KBM-7 (cell line): Measurements from ENCODE around the gene SMIM10.
"Not testable (repeated sequence)": the region's sequence is repeated elsewhere in the genome, so short reads cannot be mapped to it uniquely, and the experiment has no call there.

Experiments
- DNase-seq: peaks from one replicate; pipeline ENCODE4 v3.0.0-alpha.2; 2015
- in situ Hi-C: fragments of 300-500 bp; cut with MboI; formaldehyde crosslinking; loops from 2 replicates; pipeline ENCODE4 v1.14.3; 2020; ENCODE audit warnings: low sequenced_read_pairs, low pct_unique_long_range_greater_than_20kb, mixed read lengths

Gene SMIM10

GRCh38 chrX:135009057-135009610, 18.3 kb downstream of the SMIM10 start:
- no peak for DNase-seq
- in situ Hi-C loops, result no loop called here

GRCh38 chrX:135009838-135010237, 19.0 kb downstream of the SMIM10 start:
- in situ Hi-C loops, result no loop called here
- no peak for DNase-seq

GRCh38 chrX:135010921-135011320, 20.1 kb downstream of the SMIM10 start:
- no peak for DNase-seq
- in situ Hi-C loops, result no loop called here

GRCh38 chrX:135015523-135016245, 24.9 kb downstream of the SMIM10 start:
- in situ Hi-C loops, result no loop called here
- DNase-seq, result no peak

DNA sequence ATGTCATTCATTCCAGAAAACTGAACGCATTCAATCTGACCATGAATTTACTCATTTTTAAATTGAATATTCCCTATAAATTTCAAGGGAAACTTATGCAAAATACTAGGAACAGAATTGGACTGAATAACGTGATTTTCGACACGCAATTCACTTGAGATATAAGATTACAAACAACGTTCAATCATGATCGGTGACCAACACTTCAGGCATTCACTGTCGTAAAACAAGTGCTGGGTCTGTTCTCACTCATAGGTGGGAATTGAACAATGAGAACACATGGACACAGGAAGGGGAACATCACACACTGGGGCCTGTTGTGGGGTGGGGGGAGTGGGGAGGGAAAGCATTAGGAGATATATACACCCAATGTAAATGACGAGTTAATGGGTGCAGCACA, 29.1 kb downstream of the SMIM10 start:
- in situ Hi-C loops, DNase-seq: not testable (repeated sequence)

- in situ Hi-C loops, DNase-seq: not testable (repeated sequence)
Observed at GRCh38 chrX:135023791-135024190, 33.0 kb downstream of the SMIM10 start.

- DNase-seq, result no peak
- in situ Hi-C loops, result no loop called here
Observed at GRCh38 chrX:135024526-135024925, 33.7 kb downstream of the SMIM10 start.

DNA sequence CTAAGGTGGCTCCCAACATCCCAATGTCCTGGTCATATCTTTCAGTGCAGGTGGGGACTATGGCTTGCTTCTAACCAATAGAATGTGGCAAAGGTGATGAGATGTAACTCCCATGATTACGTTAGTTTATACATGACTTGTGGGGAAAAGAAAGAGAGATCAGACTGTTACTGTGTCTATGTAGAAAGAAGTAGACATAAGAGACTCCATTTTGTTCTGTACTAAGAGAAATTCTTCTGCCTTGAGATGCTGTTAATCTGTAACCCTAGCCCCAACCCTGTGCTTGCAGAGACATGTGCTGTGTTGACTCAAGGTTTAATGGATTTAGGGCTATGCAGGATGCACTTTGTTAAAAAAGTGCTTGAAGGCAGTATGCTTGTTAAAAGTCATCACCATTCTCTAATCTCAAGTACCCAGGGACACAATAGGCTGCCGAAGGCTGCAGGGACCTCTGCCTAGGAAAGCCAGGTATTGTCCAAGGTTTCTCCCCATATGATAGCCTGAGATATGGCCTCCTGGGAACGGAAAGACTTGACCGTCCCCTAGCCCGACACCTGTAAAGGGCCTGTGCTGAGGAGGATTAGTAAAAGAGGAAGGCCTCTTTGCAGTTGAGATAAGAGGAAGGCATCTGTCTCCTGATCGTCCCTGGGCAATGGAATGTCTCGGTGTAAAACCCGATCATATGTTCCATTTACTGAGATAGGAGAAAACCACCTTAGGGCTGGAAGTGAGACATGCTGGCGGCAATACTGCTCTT, 39.6 kb downstream of the SMIM10 start:
- in situ Hi-C loops, result not testable (repeated sequence)

DNA sequence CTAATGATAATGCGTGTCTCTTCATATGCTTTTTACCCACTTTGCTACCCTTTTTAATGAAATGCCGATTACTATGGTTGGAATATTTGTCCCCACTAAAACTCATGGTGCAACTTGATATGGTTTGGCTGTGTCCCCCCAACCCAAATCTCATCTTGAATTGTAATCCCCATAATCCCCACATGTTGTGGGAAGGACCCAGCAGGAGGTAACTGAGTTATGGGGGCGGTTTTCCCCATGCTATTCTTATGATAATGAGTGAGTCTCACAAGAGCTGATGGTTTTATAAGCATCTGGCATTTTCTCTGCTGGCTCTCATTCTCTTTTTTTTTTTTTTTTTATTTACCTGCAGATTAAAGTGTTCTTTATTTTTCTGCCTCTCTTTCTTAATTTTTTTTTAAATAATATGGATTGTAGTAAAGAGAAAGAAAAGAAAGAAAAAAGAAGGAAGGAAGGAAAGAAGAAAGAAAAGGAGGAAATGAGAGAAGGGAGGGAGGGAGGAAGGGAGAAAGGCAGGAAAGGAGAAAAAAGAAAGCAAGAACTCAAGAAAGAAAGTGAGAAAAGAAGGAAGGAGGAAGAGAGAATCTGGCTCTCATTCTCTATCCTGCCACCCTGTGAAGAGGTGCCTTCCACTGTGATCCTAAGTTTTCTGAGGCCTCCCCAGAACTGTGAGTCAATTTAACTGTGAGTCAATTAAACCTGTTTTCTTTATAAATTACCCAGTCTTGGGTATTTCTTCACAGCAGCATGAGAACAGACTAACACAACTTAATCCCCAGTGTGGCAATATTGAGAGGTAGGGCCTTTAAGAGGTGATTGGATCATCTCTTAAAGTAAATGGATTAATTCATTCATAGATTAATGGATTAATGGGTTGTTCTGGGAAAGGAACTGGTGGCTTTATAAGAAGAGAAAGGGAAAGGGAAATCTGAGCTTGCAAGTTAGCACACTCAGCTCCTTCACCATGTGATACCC, 50.6 kb downstream of the SMIM10 start:
- DNase-seq, in situ Hi-C loops: not testable (repeated sequence)

More for the DNA sequence above, 39.6 kb downstream of the SMIM10 start:
- DNase-seq, result not testable (repeated sequence)
